ENCODE data around the gene LRMDA. TPM values are rescaled to one million over a fixed set of nuclear protein-coding genes. Genes with fewer than 3 reads are reported as not detected.

The LRMDA gene
- total RNA-seq, 4 donors from 2014 or later, result 9.8 to 18.6 (median 15.8) TPM

GRCh38 chr10:75774783-75775490, 343.5 kb downstream of the LRMDA start:
- TF ChIP-seq POLR2A (IDR thresholded peaks at IDR 0.05) (no peak), CTCF (IDR thresholded peaks at IDR 0.05) (no peak), EP300 (IDR thresholded peaks at IDR 0.05) (no peak)
- WGBS, 2 donors, result 61 to 67% methylated on average over 6 of the region's 6 CpGs
- no peak for DNase-seq (ENCODE audit: low spot score in 2 of 2)

DNA sequence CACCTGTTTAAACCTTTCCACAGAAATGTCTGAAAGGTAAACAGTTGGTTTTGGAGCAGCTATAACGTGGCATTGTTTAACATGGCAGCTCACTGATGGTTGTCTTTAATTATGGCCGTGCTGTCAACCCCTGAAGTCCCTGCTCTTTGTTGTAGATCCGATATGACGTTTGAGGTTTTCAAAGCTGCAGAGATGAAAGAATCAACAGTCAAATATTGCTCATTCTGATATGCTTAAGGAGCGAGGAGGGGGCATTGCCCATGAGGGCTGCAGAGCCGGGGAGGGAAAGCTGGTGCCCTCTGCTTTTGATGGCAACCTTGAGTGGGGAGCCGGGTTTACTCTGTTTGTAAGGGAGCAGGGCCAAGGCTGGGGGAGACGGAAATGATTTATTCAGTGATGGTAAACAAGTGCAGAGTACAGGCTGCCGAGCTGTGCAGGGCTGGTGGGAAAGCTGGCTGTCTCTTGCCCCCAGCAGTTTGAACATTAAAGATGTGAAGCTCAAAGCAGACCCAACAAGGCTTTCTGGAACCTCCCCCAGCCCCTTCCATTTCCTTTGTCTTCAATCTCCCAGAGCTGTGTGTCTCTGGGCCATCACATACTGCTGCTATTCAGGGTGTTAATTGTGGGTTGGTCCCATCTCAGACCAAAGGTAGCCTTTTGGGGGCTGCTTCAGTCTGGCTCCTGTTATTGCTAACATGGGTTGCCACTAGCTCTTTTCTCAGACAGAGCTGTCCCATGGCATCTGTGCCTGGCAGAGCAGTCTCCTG, 345.5 kb downstream of the LRMDA start:
- Histone ChIP-seq H3K9me3 (no peaks in the 10 kb centered on the region), H3K36me3 (no peaks in the 10 kb centered on the region), H3K4me1 (peaks cover 0 to 56% (median 7%) of the 10 kb centered on the region in 4 donors), H3K27me3 (no peaks in the 10 kb centered on the region), H3K27ac (peak overlapping the region in 1 of 4 donors; percentile 32), H3K4me3 (no peak overlapping the region)
- WGBS, 2 donors, result 52 to 56% methylated on average over 9 of the region's 9 CpGs
- DNase-seq (ENCODE audit: low spot score in 2 of 2), result no peak
- TF ChIP-seq EP300 (IDR thresholded peaks at IDR 0.05) (no peak), POLR2A (IDR thresholded peaks at IDR 0.05) (no peak), CTCF (IDR thresholded peaks at IDR 0.05) (no peak)

More at GRCh38 chr10:75774783-75775490, 343.5 kb downstream of the LRMDA start:
- H3K36me3 ChIP-seq, result no peaks in the 10 kb centered on the region
- H3K27ac ChIP-seq, result peak overlapping the region in 1 of 4 donors; percentile 9
- H3K27me3 ChIP-seq, result no peaks in the 10 kb centered on the region
- peaks cover 0 to 69% (median 11%) of the 10 kb centered on the region in 4 donors for H3K4me1 ChIP-seq
- H3K9me3 ChIP-seq, result no peaks in the 10 kb centered on the region
- H3K4me3 ChIP-seq, result no peak overlapping the region

GRCh38 chr10:75778665-75779064, 347.2 kb downstream of the LRMDA start:
- Histone ChIP-seq H3K36me3 (no peaks in the 10 kb centered on the region), H3K4me1 (peaks cover 0 to 53% (median 7%) of the 10 kb centered on the region in 4 donors), H3K4me3 (no peak overlapping the region), H3K9me3 (no peaks in the 10 kb centered on the region), H3K27ac (peak overlapping the region in 2 of 4 donors; percentile 25 to 44), H3K27me3 (no peaks in the 10 kb centered on the region)
- TF ChIP-seq CTCF (IDR thresholded peaks at IDR 0.05), result no peak
- no peak for TF ChIP-seq POLR2A (IDR thresholded peaks at IDR 0.05)
- TF ChIP-seq EP300 (IDR thresholded peaks at IDR 0.05), result no peak
- DNase-seq (ENCODE audit: low spot score in 2 of 2), result no peak

DNA sequence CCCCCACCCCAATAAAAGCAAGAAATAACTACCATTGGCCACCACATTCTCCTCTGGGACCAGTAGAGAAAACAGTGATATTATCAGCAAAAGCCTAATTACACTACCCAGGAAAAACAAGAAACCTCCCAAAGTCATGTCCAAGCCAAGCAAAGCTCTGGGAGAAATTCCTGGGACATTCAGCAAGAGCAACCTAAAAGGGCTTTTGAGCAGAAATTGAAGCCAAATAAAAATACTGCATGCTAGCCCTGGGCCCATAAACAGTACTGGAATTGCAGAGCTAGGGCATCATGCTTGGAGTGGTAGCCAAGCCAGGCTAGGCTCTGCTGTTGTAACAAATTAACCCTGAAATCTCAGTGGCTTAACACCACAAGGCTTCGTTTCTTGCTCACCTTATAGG, 347.9 kb downstream of the LRMDA start:
- no peak for DNase-seq (ENCODE audit: low spot score in 2 of 2)
- TF ChIP-seq CTCF (IDR thresholded peaks at IDR 0.05) (no peak), POLR2A (IDR thresholded peaks at IDR 0.05) (no peak), EP300 (IDR thresholded peaks at IDR 0.05) (no peak)

More for the DNA sequence above, 347.9 kb downstream of the LRMDA start:
- Histone ChIP-seq H3K9me3 (no peaks in the 10 kb centered on the region), H3K4me3 (no peak overlapping the region), H3K27ac (peak overlapping the region in 2 of 4 donors; percentile 25 to 44), H3K4me1 (peaks cover 0 to 51% (median 7%) of the 10 kb centered on the region in 4 donors), H3K27me3 (no peaks in the 10 kb centered on the region), H3K36me3 (no peaks in the 10 kb centered on the region)
- WGBS, 2 donors, result 67 to 80% methylated on average over 1 of the region's 1 CpG

Data from tibial nerve (tissue), 4 donors.